HepG2 (cell line): ENCODE data around the gene PCGF2. TPM values are rescaled to one million over a fixed set of nuclear protein-coding genes. Genes with fewer than 3 reads are reported as not detected.

ENCODE experiments used
- ARID5B ChIP-seq: IDR thresholded peaks from 2 replicates; pipeline ENCODE4 v1.4.0; 2020; ENCODE audit warnings: mild to moderate bottlenecking, missing genetic modification reagents
- ATF3 ChIP-seq: sonication (generic); formaldehyde crosslinking; IDR thresholded peaks from 2 replicates; pipeline ENCODE4 v1.4.0; 2020; ENCODE audit warnings: missing genetic modification reagents
- EZH2 ChIP-seq: conservative IDR thresholded peaks from 2 replicates; pipeline ENCODE4 v1.6.1; 2012; ENCODE audit warnings: mild to moderate bottlenecking, low read depth, low read length, moderate library complexity
- FOXA3 ChIP-seq: IDR thresholded peaks from 2 replicates; pipeline ENCODE4 v1.6.1; 2016; ENCODE audit warnings: missing genetic modification reagents, missing compliant biosample characterization
- FUBP1 ChIP-seq: sonication (generic); formaldehyde crosslinking; IDR thresholded peaks from 2 replicates; pipeline ENCODE4 v1.5.1; 2020; ENCODE audit warnings: missing genetic modification reagents, mild to moderate bottlenecking, borderline replicate concordance
- GABPB1 ChIP-seq: IDR thresholded peaks from 2 replicates; pipeline ENCODE4 v1.6.1; 2016; ENCODE audit warnings: mild to moderate bottlenecking, missing genetic modification reagents, moderate library complexity, missing compliant biosample characterization
- MEF2D ChIP-seq: sonication (generic); formaldehyde crosslinking; IDR thresholded peaks from 2 replicates; pipeline ENCODE4 v1.5.1; 2020; ENCODE audit warnings: mild to moderate bottlenecking, missing genetic modification reagents
- MTA3 ChIP-seq: sonication (generic); formaldehyde crosslinking; IDR thresholded peaks from 2 replicates; pipeline ENCODE4 v1.4.0; 2020; ENCODE audit warnings: missing genetic modification reagents
- NBN ChIP-seq: fragments of 450-650 bp; conservative IDR thresholded peaks from 2 replicates; pipeline ENCODE4 v1.6.1; 2017
- NCOA1 ChIP-seq: sonication (generic); formaldehyde crosslinking; IDR thresholded peaks from 2 replicates; pipeline ENCODE4 v1.9.0; 2021; ENCODE audit warnings: missing genetic modification reagents
- NCOA2 ChIP-seq: sonication (generic); formaldehyde crosslinking; IDR thresholded peaks from 2 replicates; pipeline ENCODE4 v1.8.0; 2022; ENCODE audit warnings: inconsistent platforms
- NFE2L1 ChIP-seq: sonication (generic); formaldehyde crosslinking; IDR thresholded peaks from 2 replicates; pipeline ENCODE4 v1.4.0; 2020; ENCODE audit warnings: missing genetic modification reagents, mild to moderate bottlenecking, borderline replicate concordance
- PHF20 ChIP-seq: sonication (generic); formaldehyde crosslinking; IDR thresholded peaks from 2 replicates; pipeline ENCODE4 v1.5.0; 2020; ENCODE audit warnings: mild to moderate bottlenecking, missing genetic modification reagents
- SNAPC5 ChIP-seq: sonication (generic); formaldehyde crosslinking; IDR thresholded peaks from 2 replicates; pipeline ENCODE4 v1.8.1; 2023; ENCODE audit warnings: mild to moderate bottlenecking, missing genetic modification reagents, borderline replicate concordance
- ZMYM2 ChIP-seq: sonication (generic); formaldehyde crosslinking; IDR thresholded peaks from 2 replicates; pipeline ENCODE4 v1.8.0; 2022; ENCODE audit warnings: mild to moderate bottlenecking, missing genetic modification reagents
- ZNF10 ChIP-seq: sonication (generic); formaldehyde crosslinking; IDR thresholded peaks from 2 replicates; pipeline ENCODE4 v1.4.0; 2020; ENCODE audit warnings: mild to moderate bottlenecking, low read depth, missing genetic modification reagents, borderline replicate concordance
- ZNF180 ChIP-seq: sonication (generic); formaldehyde crosslinking; IDR thresholded peaks from 2 replicates; pipeline ENCODE4 v1.4.0; 2020; ENCODE audit warnings: low read depth, missing genetic modification reagents, borderline replicate concordance
- ZNF235 ChIP-seq: sonication (generic); formaldehyde crosslinking; IDR thresholded peaks from 2 replicates; pipeline ENCODE4 v1.8.1; 2023; ENCODE audit warnings: mild to moderate bottlenecking, missing genetic modification reagents, borderline replicate concordance
- ZNF280B ChIP-seq: sonication (generic); formaldehyde crosslinking; IDR thresholded peaks from 2 replicates; pipeline ENCODE4 v1.5.0; 2020; ENCODE audit warnings: missing genetic modification reagents, mild to moderate bottlenecking, borderline replicate concordance
- ZNF337 ChIP-seq: sonication (generic); formaldehyde crosslinking; IDR thresholded peaks from 2 replicates; pipeline ENCODE4 v1.5.1; 2020; ENCODE audit warnings: missing genetic modification reagents, low read depth, mild to moderate bottlenecking, borderline replicate concordance
- ZNF577 ChIP-seq: sonication (generic); formaldehyde crosslinking; IDR thresholded peaks from 2 replicates; pipeline ENCODE4 v1.4.0; 2020; ENCODE audit warnings: mild to moderate bottlenecking, low read depth, missing genetic modification reagents, borderline replicate concordance
- ZNF598 ChIP-seq: sonication (generic); formaldehyde crosslinking; IDR thresholded peaks from 2 replicates; pipeline ENCODE4 v1.5.1; 2020; ENCODE audit warnings: mild to moderate bottlenecking, missing genetic modification reagents, borderline replicate concordance
- polyA plus RNA-seq, 8 experiments: library from polyadenylated mRNA; depleted of rRNA in 3 of 8; stranded (reverse) in 7 of 8; unstranded in 1 of 8; fragments of >200 nt; fragmentation: Illumina TruSeq in 4 of 8; extraction: Trizol in 4 of 8; gene quantifications; 2 replicates each; pipeline versions ENCODE4 v1.2.1 to v1.2.3, GENCODE V29; 2011 to 2016; ENCODE audit warnings: low read depth in 4 of 8, missing spikeins in 1 of 8, mixed read lengths in 1 of 8; ENCODE audit not compliant: insufficient read depth in 1 of 8
- total RNA-seq, 5 experiments: library from RNA; depleted of rRNA; stranded (reverse); fragments of >200 nt; fragmentation: Illumina TruSeq; extraction: Trizol; gene quantifications; 2 replicates each; pipeline ENCODE4 v1.2.3, GENCODE V29; 2016; ENCODE audit warnings: low read depth in 1 of 5

Gene PCGF2
- total and polyA plus RNA-seq, 2 of the 13 experiments (the other 11 are each of a cell fraction or from before 2014, with no cell fraction given) = 11.6 to 29.4 TPM

GRCh38 chr17:38702166-38702915 is 45.8 kb downstream of the PCGF2 start (continued):
- TF ChIP-seq ZMYM2 (peak; percentile 82; the same call in 1 of the 2 replicates), ZNF577 (no peak), ZNF180 (CRISPR knock-in tag) (no peak), ZNF337 (CRISPR knock-in tag) (no peak), FOXA3 (peak; percentile 70), ZNF280B (CRISPR knock-in tag) (no peak), MTA3 (CRISPR knock-in tag) (no peak), ZNF598 (CRISPR knock-in tag) (peak; percentile 70; the same call in 1 of the 2 replicates), NCOA2 (CRISPR knock-in tag) (peak; percentile 80), SNAPC5 (CRISPR knock-in tag) (no peak), GABPB1 (CRISPR knock-in tag) (peak; percentile 88), ATF3 (no peak; the same call in 1 of the 2 replicates), NBN (no peak), NFE2L1 (CRISPR knock-in tag) (no peak), MEF2D (CRISPR knock-in tag) (peak; percentile 43; the same call in 1 of the 2 replicates), NCOA1 (no peak), FUBP1 (CRISPR knock-in tag) (no peak), ARID5B (peak; percentile 67), PHF20 (CRISPR knock-in tag) (peak; percentile 53), ZNF235 (CRISPR knock-in tag) (peak; percentile 61; the same call in 1 of the 2 replicates), ZNF10 (CRISPR knock-in tag) (no peak), EZH2 (no peak)
